AG04450 (cell line): ENCODE results near the gene TBKBP1. TPM values are rescaled to one million over a fixed set of nuclear protein-coding genes. Genes with fewer than 3 reads are reported as not detected.
A peak's percentile ranks its signal among the peaks of the same experiment; 100 is the strongest.

Experiments
- CTCF ChIA-PET: fragments of 300-600, 350-600 bp; formaldehyde crosslinking; extraction: SDS; loops from one replicate; lab custom pipeline; 2022; ENCODE audit warnings: antibody characterized with exemption, inconsistent platforms; lab: Charles Lee
- POLR2A ChIA-PET: fragments of 350-600 bp; formaldehyde crosslinking; extraction: SDS; loops from one replicate; lab custom pipeline; 2021; ENCODE audit warnings: antibody characterized with exemption, inconsistent platforms; lab: Yijun Ruan, JAX
- DNase-seq: peaks from one replicate; pipeline ENCODE4 v3.0.0-alpha.2; 2011; ENCODE audit warnings: low read depth, low spot score
- H3K27ac ChIP-seq: one replicate; pipeline ENCODE4 v1.5.1; 2012; ENCODE audit warnings: low read depth, low read length, control low read depth
- H3K27me3 ChIP-seq: one replicate; pipeline ENCODE4 v1.6.0; 2012; ENCODE audit warnings: low read length; ENCODE audit not compliant: control insufficient read depth, insufficient read depth
- H3K4me3 ChIP-seq: 2 replicates; pipeline ENCODE4 v1.5.1; 2011; ENCODE audit warnings: mild to moderate bottlenecking, low read depth, low read length, control low read depth
- H3K9me3 ChIP-seq: 2 replicates; pipeline ENCODE4 v1.5.1; 2012; ENCODE audit warnings: low read length; ENCODE audit not compliant: control insufficient read depth, insufficient read depth
- CTCF ChIP-seq: IDR thresholded peaks from 2 replicates; pipeline ENCODE4 v1.5.1; 2011; ENCODE audit warnings: low read depth, low read length, control low read depth, inconsistent platforms
- polyA plus RNA-seq: library from polyadenylated mRNA; depleted of rRNA; stranded (reverse); fragments of >200 nt; gene quantifications from 2 replicates; pipeline ENCODE4 v1.2.3, GENCODE V29; 2011

TBKBP1 gene
- polyA plus RNA-seq, 1 experiment, result 4.8 TPM

GRCh38 chr17:47684535-47685193 is 9.3 kb upstream of the TBKBP1 start:
- no peak overlapping the region for H3K4me3 ChIP-seq
- no peaks in the 10 kb centered on the region for H3K27me3 ChIP-seq
- TF ChIP-seq CTCF, result no peak
- POLR2A ChIA-PET, result interaction anchor here (1.0 to 1.3 kb wide), 2 partner anchors 10 to 35 kb away, joined by 3 to 11 read pairs; no protein-coding TSS in a partner anchor
- CTCF ChIA-PET, result interaction anchor here (0.6 kb wide), 1 partner anchor 25 kb away, joined by 3 read pairs; no protein-coding TSS in a partner anchor
- H3K9me3 ChIP-seq, result no peaks in the 10 kb centered on the region
- no peak for DNase-seq
- no peak overlapping the region for H3K27ac ChIP-seq

GRCh38 chr17:47685556-47686275 is 8.2 kb upstream of the TBKBP1 start:
- Histone ChIP-seq H3K4me3 (no peak overlapping the region), H3K27me3 (no peaks in the 10 kb centered on the region), H3K27ac (peak overlapping the region; percentile 39), H3K9me3 (no peaks in the 10 kb centered on the region)
- POLR2A ChIA-PET, result interaction anchor here (1.0 kb wide), 1 partner anchor 36 kb away, joined by 11 read pairs; no protein-coding TSS in a partner anchor
- CTCF ChIA-PET, result no interaction called here
- no peak for TF ChIP-seq CTCF
- no peak for DNase-seq

GRCh38 chr17:47686276-47686635 is 7.7 kb upstream of the TBKBP1 start:
- H3K9me3 ChIP-seq, result no peaks in the 10 kb centered on the region
- no peak overlapping the region for H3K4me3 ChIP-seq
- ChIA-PET POLR2A (no interaction called here), CTCF (no interaction called here)
- H3K27ac ChIP-seq, result peak overlapping the region; percentile 39
- TF ChIP-seq CTCF, result no peak
- H3K27me3 ChIP-seq, result no peaks in the 10 kb centered on the region
- no peak for DNase-seq

- ChIA-PET POLR2A (no interaction called here), CTCF (interaction anchor here (0.5 to 1.4 kb wide), 2 partner anchors 11 to 371 kb away, joined by 3 read pairs; no protein-coding TSS in a partner anchor)
- Histone ChIP-seq H3K4me3 (no peak overlapping the region), H3K27ac (peak overlapping the region; percentile 22), H3K27me3 (no peaks in the 10 kb centered on the region), H3K9me3 (no peaks in the 10 kb centered on the region)
- no peak for TF ChIP-seq CTCF
- DNase-seq, result no peak
Measured at GRCh38 chr17:47686664-47687327, 7.2 kb upstream of the TBKBP1 start.
